K562 (cell line): Measurements from ENCODE around the gene COL23A1. TPM values are rescaled to one million over a fixed set of nuclear protein-coding genes. Genes with fewer than 3 reads are reported as not detected.

ENCODE experiments used
- ATAC-seq: fragments of 200-7000 bp; cut with Tn5 transposase; 3 replicates; pipeline ENCODE4 v1.9.1; 2020; ENCODE audit warnings: moderate library complexity
- BruUV-seq: library from RNA; stranded (reverse); fragments of 400-500 nt; replicated peaks from 2 replicates; lab custom pipeline; 2021; lab: Mats Ljungman, UMichigan
- CTCF ChIA-PET: fragments of 300-600 bp; formaldehyde crosslinking; extraction: SDS; loops from one replicate; lab custom pipeline; 2021; ENCODE audit warnings: low intra/inter-chr PET ratio; lab: Yijun Ruan, JAX
- POLR2A ChIA-PET: fragments of 300-600, 350-650 bp; sonication (Branson Sonifier 250); formaldehyde crosslinking; extraction: SDS; loops from one replicate; lab custom pipeline; 2021; ENCODE audit warnings: antibody characterized with exemption, inconsistent platforms; lab: Yijun Ruan, JAX
- DNase-seq, 4 experiments: peaks; one replicate each; pipeline versions ENCODE4 v3.0.0 to v3.0.0-alpha.2; 2011 to 2018; ENCODE audit warnings: low spot score in 3 of 4, mixed read lengths in 3 of 4; ENCODE audit errors: extremely low read depth in 1 of 4
- FAIRE-seq: peaks from 2 replicates; lab custom pipeline; 2011; peaks lifted over from hg19 to GRCh38; lab: Jason Lieb, UNC
- H2AFZ ChIP-seq: 2 replicates; pipeline ENCODE4 v1.6.0; 2011; ENCODE audit warnings: low read depth, low read length, control low read depth, inconsistent platforms
- H3K27ac ChIP-seq: fragments of 200-600 bp; 3 replicates; pipeline ENCODE4 v1.8.0; 2011; ENCODE audit warnings: low read depth, mild to moderate bottlenecking, control low read depth, inconsistent platforms, low read length, moderate library complexity, mixed read lengths; ENCODE audit errors: extremely low read depth
- H3K27me3 ChIP-seq, 2 experiments: fragments of 300-600 bp in 1 of 2; 2 replicates in 1 of 2; 3 replicates in 1 of 2; pipeline versions ENCODE4 v1.6.0 to v1.8.0; 2011; ENCODE audit warnings: inconsistent platforms in 2 of 2, low read length in 2 of 2, mild to moderate bottlenecking in 1 of 2, mixed read lengths in 1 of 2, moderate library complexity in 1 of 2; ENCODE audit not compliant: control insufficient read depth in 2 of 2, insufficient read depth in 2 of 2
- H3K36me3 ChIP-seq: fragments of 300-600 bp; 3 replicates; pipeline ENCODE4 v1.8.0; 2011; ENCODE audit warnings: mild to moderate bottlenecking, low read length, inconsistent platforms; ENCODE audit not compliant: control insufficient read depth, insufficient read depth
- H3K4me1 ChIP-seq, 2 experiments: fragments of 200-600 bp in 1 of 2; replicated peaks in 1 of 2; 2 replicates in 1 of 2; 3 replicates in 1 of 2; pipeline versions ENCODE4 v1.5.1 to v1.8.0; 2011; ENCODE audit warnings: inconsistent platforms in 2 of 2, low read length in 2 of 2, mild to moderate bottlenecking in 1 of 2, mixed read lengths in 1 of 2, moderate library complexity in 1 of 2; ENCODE audit not compliant: control insufficient read depth in 2 of 2, insufficient read depth in 2 of 2
- H3K4me2 ChIP-seq: 2 replicates; pipeline ENCODE4 v1.6.1; 2011; ENCODE audit warnings: low read length, control low read depth, inconsistent platforms, mixed read lengths; ENCODE audit not compliant: insufficient read depth
- H3K4me3 ChIP-seq: fragments of 200-600 bp; sonication (generic), shearing (Covaris generic); 2 replicates; pipeline ENCODE4 v1.5.1; 2016; ENCODE audit warnings: control low read depth, inconsistent platforms
- H3K79me2 ChIP-seq: fragments of 200-600 bp; 3 replicates; pipeline ENCODE4 v1.8.0; 2011; ENCODE audit warnings: low read length, inconsistent platforms; ENCODE audit not compliant: control insufficient read depth, insufficient read depth
- H3K9ac ChIP-seq, 2 experiments: 2 replicates each; pipeline versions ENCODE4 v1.6.0 to v1.6.1; 2011; ENCODE audit warnings: low read depth in 2 of 2, low read length in 2 of 2, control low read depth in 1 of 2, inconsistent platforms in 1 of 2, mild to moderate bottlenecking in 1 of 2, mixed read lengths in 1 of 2; ENCODE audit not compliant: insufficient read depth in 1 of 2
- H3K9me1 ChIP-seq: one replicate; pipeline ENCODE4 v1.6.0; 2011; ENCODE audit warnings: inconsistent platforms, mild to moderate bottlenecking, low read length, moderate library complexity; ENCODE audit not compliant: control insufficient read depth, insufficient read depth
- H3K9me3 ChIP-seq: replicated peaks from 2 replicates; pipeline ENCODE4 v1.5.1; 2011; ENCODE audit warnings: low read depth, low read length, inconsistent platforms; ENCODE audit not compliant: control insufficient read depth, insufficient read depth
- H4K20me1 ChIP-seq: replicated peaks from 2 replicates; pipeline ENCODE4 v1.6.1; 2011; ENCODE audit warnings: low read length, inconsistent platforms, mixed read lengths; ENCODE audit not compliant: control insufficient read depth, insufficient read depth
- BACH1 ChIP-seq: fragments of 200-800 bp; sonication (Bioruptor generic); IDR thresholded peaks from 2 replicates; pipeline ENCODE4 v1.6.1; 2016; ENCODE audit warnings: missing genetic modification characterization, missing compliant biosample characterization
- ELF2 ChIP-seq: fragments of 250-450 bp; sonication (Bioruptor Pico); IDR thresholded peaks from 2 replicates; pipeline ENCODE4 v1.5.0; 2021; ENCODE audit warnings: mild to moderate bottlenecking
- ETS2 ChIP-seq: IDR thresholded peaks from 2 replicates; pipeline ENCODE4 v1.6.1; 2016; ENCODE audit warnings: borderline replicate concordance, missing genetic modification characterization, mild to moderate bottlenecking, moderate library complexity, missing compliant biosample characterization; ENCODE audit not compliant: poor library complexity, severe bottlenecking
- KAT2B ChIP-seq: IDR thresholded peaks from one replicate; pipeline ENCODE4 v1.6.1; 2012; ENCODE audit warnings: low read depth, mild to moderate bottlenecking, control low read depth, inconsistent platforms, low read length, moderate library complexity
- PCBP1 ChIP-seq: fragments of 200-400 bp; formaldehyde crosslinking; IDR thresholded peaks from 2 replicates; pipeline ENCODE4 v1.6.1; 2018; ENCODE audit warnings: mild to moderate bottlenecking, low read depth, low read length; ENCODE audit not compliant: poor library complexity, severe bottlenecking
- PHF20 ChIP-seq: fragments of 450-650 bp; IDR thresholded peaks from 2 replicates; pipeline ENCODE4 v1.6.1; 2018; ENCODE audit not compliant: partially characterized antibody
- PML ChIP-seq: IDR thresholded peaks from 2 replicates; pipeline ENCODE4 v1.6.1; 2012; ENCODE audit warnings: low read length, inconsistent platforms
- SIX5 ChIP-seq, 2 experiments: IDR thresholded peaks; 2 replicates each; pipeline ENCODE4 v1.6.1; 2011; ENCODE audit warnings: low read length in 2 of 2, borderline replicate concordance in 1 of 2, low read depth in 1 of 2, mild to moderate bottlenecking in 1 of 2, moderate library complexity in 1 of 2; ENCODE audit not compliant: insufficient read depth in 1 of 2
- SMAD3 ChIP-seq: fragments of 450-650 bp; formaldehyde crosslinking; conservative IDR thresholded peaks from 2 replicates; pipeline ENCODE4 v1.4.0; 2020; ENCODE audit warnings: mild to moderate bottlenecking
- STAT5B ChIP-seq: fragments of 250-450 bp; sonication (Bioruptor Pico); IDR thresholded peaks from 2 replicates; pipeline ENCODE4 v1.8.0; 2021; ENCODE audit warnings: mild to moderate bottlenecking, inconsistent platforms
- TAF15 ChIP-seq: fragments of 200-400 bp; formaldehyde crosslinking; IDR thresholded peaks from 2 replicates; pipeline ENCODE4 v1.6.1; 2017; ENCODE audit warnings: mild to moderate bottlenecking, low read depth, low read length, moderate library complexity
- ZNF165 ChIP-seq: fragments of 250-450 bp; sonication (Bioruptor Pico); IDR thresholded peaks from 2 replicates; pipeline ENCODE4 v1.4.0; 2020; ENCODE audit warnings: borderline replicate concordance
- ZNF3 ChIP-seq: fragments of 250-450 bp; sonication (Bioruptor Pico); IDR thresholded peaks from 2 replicates; pipeline ENCODE4 v1.5.0; 2021; ENCODE audit warnings: mild to moderate bottlenecking, moderate library complexity
- WGBS: fragments of 100-300 bp; shearing (Covaris generic); methylation state at CpG from one replicate; pipeline ENCODE4 v1.1.6; 2016; ENCODE audit warnings: low coverage, mixed read lengths; ENCODE audit not compliant: insufficient coverage; ENCODE audit errors: missing lambda C conversion rate; 5-methylcytosine and 5-hydroxymethylcytosine counted together
- in situ Hi-C: fragments of 300-500 bp; cut with MboI; formaldehyde crosslinking; loops from 4 replicates; pipeline ENCODE4 v1.15.0; 2018; ENCODE audit warnings: inconsistent platforms, mixed read lengths
- intact Hi-C: fragments of 100-400 bp; cut with micrococcal nuclease; formaldehyde crosslinking; loops from 2 replicates; pipeline ENCODE4 v1.14.2; 2022
- polyA plus RNA-seq, 8 experiments: library from polyadenylated mRNA; depleted of rRNA in 4 of 8; stranded (reverse) in 5 of 8; unstranded in 3 of 8; fragments of >200 nt; fragmentation: Nextera tagmentation in 2 of 8; fragmentation: Illumina TruSeq in 1 of 8; extraction: Ambion mirVana in 2 of 8; extraction: Trizol in 1 of 8; gene quantifications; 2 replicates each; pipeline versions ENCODE4 v1.2.1 to v1.2.3, GENCODE V29; 2011 to 2014; ENCODE audit warnings: inconsistent platforms in 1 of 8, missing spikeins in 1 of 8
- total RNA-seq, 7 experiments: library from RNA; depleted of rRNA in 6 of 7; stranded (reverse); fragments of >200 nt in 6 of 7; fragmentation: Illumina TruSeq in 2 of 7; extraction: Trizol in 2 of 7; gene quantifications; 2 replicates each; pipeline versions ENCODE4 v1.2.1 to v1.2.3, GENCODE V29; 2011 to 2021; ENCODE audit warnings: low replicate concordance in 1 of 7
- TF ChIP-seq, protein P1 (sequence below), 2 experiments: IDR thresholded peaks; 2 replicates each; pipeline ENCODE4 v1.6.1; 2011; ENCODE audit warnings: borderline replicate concordance in 1 of 2, control low read depth in 1 of 2, low read depth in 1 of 2, low read length in 1 of 2, mild to moderate bottlenecking in 1 of 2, mixed read lengths in 1 of 2, moderate library complexity in 1 of 2; ENCODE audit not compliant: insufficient read depth in 1 of 2, insufficient read length in 1 of 2, poor library complexity in 1 of 2, severe bottlenecking in 1 of 2; ENCODE audit errors: extremely low read depth in 1 of 2
- TF ChIP-seq, protein P2 (sequence below): sonication (generic); formaldehyde crosslinking; IDR thresholded peaks from 2 replicates; pipeline ENCODE4 v1.8.1; 2023; ENCODE audit warnings: mild to moderate bottlenecking, missing genetic modification reagents, moderate library complexity
- TF ChIP-seq, protein P3 (sequence below): sonication (generic); formaldehyde crosslinking; IDR thresholded peaks from 2 replicates; pipeline ENCODE4 v1.8.0; 2022; ENCODE audit warnings: mild to moderate bottlenecking, low read depth, missing genetic modification reagents

COL23A1 gene
- total and polyA plus RNA-seq, 9 of the 15 experiments (the other 6 are each of a cell fraction or from before 2014, with no cell fraction given): 0.09 TPM; not detected in 8

DNA sequence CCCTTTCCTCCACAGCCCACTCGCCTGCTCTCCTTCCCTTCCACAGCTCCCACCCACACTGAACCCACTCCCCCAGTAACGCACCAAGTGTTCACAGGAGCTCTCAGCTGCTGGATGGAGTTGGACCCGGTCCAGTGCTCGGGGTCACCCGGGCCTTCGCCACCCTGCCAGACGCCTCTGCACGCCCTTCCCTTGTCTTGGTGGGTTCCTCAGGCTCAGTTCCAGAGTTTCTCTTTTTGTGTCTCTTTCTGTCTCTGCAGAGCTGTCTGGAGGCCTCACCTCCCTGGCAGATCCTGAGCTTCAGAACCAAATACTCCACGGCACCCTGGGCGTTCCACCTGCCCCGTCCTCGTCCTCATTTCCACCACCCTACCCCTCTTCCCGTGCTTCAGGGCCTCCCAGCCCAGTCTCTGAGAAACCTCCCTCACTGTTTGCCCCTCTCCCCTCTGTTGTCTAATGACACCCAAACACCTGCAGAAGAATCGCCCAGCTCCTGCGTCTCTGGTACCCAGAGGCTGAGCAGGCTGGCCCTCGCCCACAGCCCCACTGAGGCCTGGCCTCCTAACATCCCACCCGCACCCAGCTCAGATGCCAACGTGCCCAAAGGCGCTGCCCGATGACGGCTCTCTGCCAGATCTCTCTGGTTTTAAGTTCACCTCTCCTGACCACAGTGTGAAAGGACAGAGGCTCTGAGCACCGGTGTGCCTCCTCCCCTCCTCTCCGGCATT, 74.3 kb downstream of the COL23A1 start:
- no peak for TF ChIP-seq PML
- TF ChIP-seq, protein P1, sequence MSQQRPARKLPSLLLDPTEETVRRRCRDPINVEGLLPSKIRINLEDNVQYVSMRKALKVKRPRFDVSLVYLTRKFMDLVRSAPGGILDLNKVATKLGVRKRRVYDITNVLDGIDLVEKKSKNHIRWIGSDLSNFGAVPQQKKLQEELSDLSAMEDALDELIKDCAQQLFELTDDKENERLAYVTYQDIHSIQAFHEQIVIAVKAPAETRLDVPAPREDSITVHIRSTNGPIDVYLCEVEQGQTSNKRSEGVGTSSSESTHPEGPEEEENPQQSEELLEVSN (IDR thresholded peaks at IDR 0.05; ENCODE audit: borderline replicate concordance in 1 of 2, extremely low read depth in 1 of 2, insufficient read depth in 1 of 2, insufficient read length in 1 of 2, low read depth in 1 of 2, low read length in 1 of 2, poor library complexity in 1 of 2, severe bottlenecking in 1 of 2): no peak
- TF ChIP-seq, protein P2, sequence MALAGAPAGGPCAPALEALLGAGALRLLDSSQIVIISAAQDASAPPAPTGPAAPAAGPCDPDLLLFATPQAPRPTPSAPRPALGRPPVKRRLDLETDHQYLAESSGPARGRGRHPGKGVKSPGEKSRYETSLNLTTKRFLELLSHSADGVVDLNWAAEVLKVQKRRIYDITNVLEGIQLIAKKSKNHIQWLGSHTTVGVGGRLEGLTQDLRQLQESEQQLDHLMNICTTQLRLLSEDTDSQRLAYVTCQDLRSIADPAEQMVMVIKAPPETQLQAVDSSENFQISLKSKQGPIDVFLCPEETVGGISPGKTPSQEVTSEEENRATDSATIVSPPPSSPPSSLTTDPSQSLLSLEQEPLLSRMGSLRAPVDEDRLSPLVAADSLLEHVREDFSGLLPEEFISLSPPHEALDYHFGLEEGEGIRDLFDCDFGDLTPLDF (CRISPR knock-in tag): no peak
- TF ChIP-seq PHF20: no peak
- no peak for TF ChIP-seq SIX5 (IDR thresholded peaks at IDR 0.05; ENCODE audit: borderline replicate concordance in 1 of 2, insufficient read depth in 1 of 2, low read depth in 1 of 2, low read length in 2 of 2)
- no peak for TF ChIP-seq KAT2B
- TF ChIP-seq TAF15: no peak
- TF ChIP-seq PCBP1: no peak
- TF ChIP-seq ETS2 (tag): no peak
- no peak for TF ChIP-seq BACH1 (tag)
- TF ChIP-seq ELF2 (CRISPR knock-in tag): no peak
- TF ChIP-seq, protein P3, sequence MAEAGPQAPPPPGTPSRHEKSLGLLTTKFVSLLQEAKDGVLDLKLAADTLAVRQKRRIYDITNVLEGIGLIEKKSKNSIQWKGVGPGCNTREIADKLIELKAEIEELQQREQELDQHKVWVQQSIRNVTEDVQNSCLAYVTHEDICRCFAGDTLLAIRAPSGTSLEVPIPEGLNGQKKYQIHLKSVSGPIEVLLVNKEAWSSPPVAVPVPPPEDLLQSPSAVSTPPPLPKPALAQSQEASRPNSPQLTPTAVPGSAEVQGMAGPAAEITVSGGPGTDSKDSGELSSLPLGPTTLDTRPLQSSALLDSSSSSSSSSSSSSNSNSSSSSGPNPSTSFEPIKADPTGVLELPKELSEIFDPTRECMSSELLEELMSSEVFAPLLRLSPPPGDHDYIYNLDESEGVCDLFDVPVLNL (CRISPR knock-in tag): no peak
- no peak for TF ChIP-seq ZNF165 (CRISPR knock-in tag)
- TF ChIP-seq SMAD3 (CRISPR knock-in tag): no peak
- TF ChIP-seq STAT5B (CRISPR knock-in tag): no peak
- no peak for TF ChIP-seq ZNF3
- H4K20me1 ChIP-seq: no peaks in the 10 kb centered on the region
- H3K27ac ChIP-seq: no peak overlapping the region
- no TSS peak for BruUV-seq
- ATAC-seq (no peak), FAIRE-seq (no peak), DNase-seq (no peak)
- no peak overlapping the region for H3K9ac ChIP-seq
- no peaks in the 10 kb centered on the region for H3K9me1 ChIP-seq
- in situ Hi-C loops: no loop called here
- H3K79me2 ChIP-seq: no peaks in the 10 kb centered on the region
- peaks cover 17 to 64% of the 10 kb centered on the region in 2 experiments; a peak in 4 of 5 replicates for H3K27me3 ChIP-seq
- no peak overlapping the region for H3K4me3 ChIP-seq
- intact Hi-C loops: no loop called here
- no peak overlapping the region for H3K4me2 ChIP-seq
- CTCF ChIA-PET: no interaction called here
- H3K4me1 ChIP-seq: no peaks in the 10 kb centered on the region
- H3K9me3 ChIP-seq: no peaks in the 10 kb centered on the region
- POLR2A ChIA-PET: no interaction called here
- no peak overlapping the region for H2AFZ ChIP-seq
- under 1% methylated on average over 21 of the region's 23 CpGs for WGBS
- no peaks in the 10 kb centered on the region for H3K36me3 ChIP-seq
